ENCODE results near the gene GALNT18.

GALNT18 gene

GRCh38 chr11:11396301-11397035 is 225.3 kb downstream of the GALNT18 start:
- TF ChIP-seq CTCF (IDR thresholded peaks at IDR 0.05; ENCODE audit: insufficient read depth, low read length, poor library complexity, severe bottlenecking) (no peak), EZH2phosphoT487 (conservative IDR thresholded peaks at IDR 0.05; ENCODE audit: low read length) (no peak)
- no peak overlapping the region for H2AFZ ChIP-seq (ENCODE audit: low read depth, low read length, severe bottlenecking)
- no peaks in the 10 kb centered on the region for H3K79me2 ChIP-seq (ENCODE audit: insufficient read depth, low read length)
- no peak overlapping the region for H3K4me3 ChIP-seq (ENCODE audit: insufficient read depth, low read length, poor library complexity, severe bottlenecking)
- no peaks in the 10 kb centered on the region for H3K36me3 ChIP-seq (ENCODE audit: low read length)
- H3K27ac ChIP-seq (ENCODE audit: low read depth, low read length): no peak overlapping the region
- H4K20me1 ChIP-seq (ENCODE audit: low read depth, low read length): no peaks in the 10 kb centered on the region
- H3K4me2 ChIP-seq (ENCODE audit: low read depth, low read length, poor library complexity, severe bottlenecking): no peak overlapping the region
- H3K9me3 ChIP-seq (ENCODE audit: insufficient read depth, low read length): no peaks in the 10 kb centered on the region
- no peaks in the 10 kb centered on the region for H3K9me2 ChIP-seq (replicated peaks; ENCODE audit: insufficient read depth, low read length)
- no peaks in the 10 kb centered on the region for H3K27me3 ChIP-seq (ENCODE audit: low read length)
- H3F3A ChIP-seq (ENCODE audit: insufficient read depth): no peaks in the 10 kb centered on the region
- no peak overlapping the region for H3K9ac ChIP-seq (ENCODE audit: low read length)

GRCh38 chr11:11395126-11395525 is 226.7 kb downstream of the GALNT18 start:
- H3K9me2 ChIP-seq (replicated peaks; ENCODE audit: insufficient read depth, low read length): no peaks in the 10 kb centered on the region
- no peak overlapping the region for H3K4me3 ChIP-seq (ENCODE audit: insufficient read depth, low read length, poor library complexity, severe bottlenecking)
- H3K27me3 ChIP-seq (ENCODE audit: low read length): no peaks in the 10 kb centered on the region
- H4K20me1 ChIP-seq (ENCODE audit: low read depth, low read length): no peaks in the 10 kb centered on the region
- no peaks in the 10 kb centered on the region for H3K79me2 ChIP-seq (ENCODE audit: insufficient read depth, low read length)
- H3F3A ChIP-seq (ENCODE audit: insufficient read depth): no peaks in the 10 kb centered on the region
- H2AFZ ChIP-seq (ENCODE audit: low read depth, low read length, severe bottlenecking): no peak overlapping the region
- no peaks in the 10 kb centered on the region for H3K36me3 ChIP-seq (ENCODE audit: low read length)
- H3K27ac ChIP-seq (ENCODE audit: low read depth, low read length): no peak overlapping the region
- H3K9me3 ChIP-seq (ENCODE audit: insufficient read depth, low read length): no peaks in the 10 kb centered on the region
- TF ChIP-seq EZH2phosphoT487 (conservative IDR thresholded peaks at IDR 0.05; ENCODE audit: low read length) (no peak), CTCF (IDR thresholded peaks at IDR 0.05; ENCODE audit: insufficient read depth, low read length, poor library complexity, severe bottlenecking) (no peak)
- no peak overlapping the region for H3K4me2 ChIP-seq (ENCODE audit: low read depth, low read length, poor library complexity, severe bottlenecking)
- no peak overlapping the region for H3K9ac ChIP-seq (ENCODE audit: low read length)

GRCh38 chr11:11394241-11394640 is 227.6 kb downstream of the GALNT18 start:
- Histone ChIP-seq H2AFZ (ENCODE audit: low read depth, low read length, severe bottlenecking) (no peak overlapping the region), H3K9me3 (ENCODE audit: insufficient read depth, low read length) (no peaks in the 10 kb centered on the region), H3K9me2 (replicated peaks; ENCODE audit: insufficient read depth, low read length) (no peaks in the 10 kb centered on the region), H3K27ac (ENCODE audit: low read depth, low read length) (no peak overlapping the region), H3K79me2 (ENCODE audit: insufficient read depth, low read length) (no peaks in the 10 kb centered on the region), H3K27me3 (ENCODE audit: low read length) (no peaks in the 10 kb centered on the region), H3K36me3 (ENCODE audit: low read length) (no peaks in the 10 kb centered on the region), H3K9ac (ENCODE audit: low read length) (no peak overlapping the region), H3F3A (ENCODE audit: insufficient read depth) (no peaks in the 10 kb centered on the region), H3K4me3 (ENCODE audit: insufficient read depth, low read length, poor library complexity, severe bottlenecking) (no peak overlapping the region), H3K4me2 (ENCODE audit: low read depth, low read length, poor library complexity, severe bottlenecking) (no peak overlapping the region), H4K20me1 (ENCODE audit: low read depth, low read length) (no peaks in the 10 kb centered on the region)
- TF ChIP-seq EZH2phosphoT487 (conservative IDR thresholded peaks at IDR 0.05; ENCODE audit: low read length): no peak
- TF ChIP-seq CTCF (IDR thresholded peaks at IDR 0.05; ENCODE audit: insufficient read depth, low read length, poor library complexity, severe bottlenecking): no peak

Data from SU-DHL-6 (cell line).